Tibial nerve (tissue), 4 donors: ENCODE data around the gene TNS2.

ENCODE experiments used
- EP300 ChIP-seq, 2 donors: sonication (generic); formaldehyde crosslinking; IDR thresholded peaks; one replicate each; pipeline ENCODE4 v1.6.1; 2017; ENCODE audit warnings: antibody characterized with exemption in 2 of 2, mild to moderate bottlenecking in 1 of 2
- POLR2A ChIP-seq, 2 donors: fragments of 450-650 bp; IDR thresholded peaks; one replicate each; pipeline ENCODE4 v1.6.1; 2017; ENCODE audit warnings: antibody characterized with exemption in 2 of 2, mild to moderate bottlenecking in 2 of 2, moderate library complexity in 2 of 2
- TF ChIP-seq, protein P1 (sequence below), 5 experiments: fragments of 200-600 bp in 3 of 5; fragments of 450-650 bp in 2 of 5; sonication (generic) in 3 of 5; IDR thresholded peaks; one replicate each; pipeline ENCODE4 v1.5.1; 2016 to 2019; ENCODE audit warnings: antibody characterized with exemption in 5 of 5, mild to moderate bottlenecking in 3 of 5, moderate library complexity in 2 of 5

DNA sequence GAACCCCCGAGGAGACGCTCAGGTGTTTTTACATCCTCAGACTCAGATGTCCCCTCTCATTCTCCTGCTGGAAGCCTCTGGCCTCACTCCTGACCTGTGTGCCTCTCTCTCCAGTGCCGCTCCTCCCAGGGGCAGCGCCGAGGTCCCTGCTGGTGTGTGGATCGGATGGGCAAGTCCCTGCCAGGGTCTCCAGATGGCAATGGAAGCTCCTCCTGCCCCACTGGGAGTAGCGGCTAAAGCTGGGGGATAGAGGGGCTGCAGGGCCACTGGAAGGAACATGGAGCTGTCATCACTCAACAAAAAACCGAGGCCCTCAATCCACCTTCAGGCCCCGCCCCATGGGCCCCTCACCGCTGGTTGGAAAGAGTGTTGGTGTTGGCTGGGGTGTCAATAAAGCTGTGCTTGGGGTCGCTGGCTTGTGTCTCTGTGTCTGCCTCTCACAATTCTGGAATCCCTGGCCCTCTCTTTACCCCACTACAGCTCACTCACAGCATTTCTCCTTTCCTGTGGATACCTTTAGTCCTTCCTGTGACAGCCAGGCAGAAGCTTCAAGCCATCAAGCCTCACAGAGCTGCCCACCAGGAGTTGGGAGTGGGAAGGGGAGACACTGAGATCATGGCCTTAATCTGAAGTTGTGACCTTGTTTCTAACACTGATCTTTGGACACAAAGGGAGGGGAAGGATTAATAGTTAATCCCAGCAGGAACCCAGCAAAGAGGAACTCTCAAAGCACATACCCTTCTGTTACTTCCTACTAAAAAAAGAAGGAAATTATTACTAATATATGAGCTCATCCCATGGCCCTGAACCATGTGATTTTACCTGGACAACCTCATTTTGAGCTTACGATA lies 52.3 kb downstream of the TNS2 start:
- no peak for TF ChIP-seq POLR2A (IDR thresholded peaks at IDR 0.05)
- TF ChIP-seq, protein P1, sequence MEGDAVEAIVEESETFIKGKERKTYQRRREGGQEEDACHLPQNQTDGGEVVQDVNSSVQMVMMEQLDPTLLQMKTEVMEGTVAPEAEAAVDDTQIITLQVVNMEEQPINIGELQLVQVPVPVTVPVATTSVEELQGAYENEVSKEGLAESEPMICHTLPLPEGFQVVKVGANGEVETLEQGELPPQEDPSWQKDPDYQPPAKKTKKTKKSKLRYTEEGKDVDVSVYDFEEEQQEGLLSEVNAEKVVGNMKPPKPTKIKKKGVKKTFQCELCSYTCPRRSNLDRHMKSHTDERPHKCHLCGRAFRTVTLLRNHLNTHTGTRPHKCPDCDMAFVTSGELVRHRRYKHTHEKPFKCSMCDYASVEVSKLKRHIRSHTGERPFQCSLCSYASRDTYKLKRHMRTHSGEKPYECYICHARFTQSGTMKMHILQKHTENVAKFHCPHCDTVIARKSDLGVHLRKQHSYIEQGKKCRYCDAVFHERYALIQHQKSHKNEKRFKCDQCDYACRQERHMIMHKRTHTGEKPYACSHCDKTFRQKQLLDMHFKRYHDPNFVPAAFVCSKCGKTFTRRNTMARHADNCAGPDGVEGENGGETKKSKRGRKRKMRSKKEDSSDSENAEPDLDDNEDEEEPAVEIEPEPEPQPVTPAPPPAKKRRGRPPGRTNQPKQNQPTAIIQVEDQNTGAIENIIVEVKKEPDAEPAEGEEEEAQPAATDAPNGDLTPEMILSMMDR (IDR thresholded peaks at IDR 0.05): no peak
- no peak for TF ChIP-seq EP300 (IDR thresholded peaks at IDR 0.05)
